GM19023 (cell line): ENCODE results near the gene ADTRP.
A peak's percentile ranks its signal among the peaks of the same experiment; 100 is the strongest.

Source experiments
- ATAC-seq: cut with Tn5 transposase; IDR thresholded peaks from one replicate; pipeline ENCODE4 v1.9.1; 2021; ENCODE audit warnings: mild to moderate bottlenecking, moderate library complexity; ENCODE audit not compliant: unreplicated experiment

ADTRP gene

GRCh38 chr6:11778648-11779328 lies at the start of gene ADTRP:
Gene ADTRP, minus strand, starts transcription at chr6:11778803. Its CDS starts 44 bp downstream, at chr6:11778759.
- ATAC-seq, result no peak

DNA sequence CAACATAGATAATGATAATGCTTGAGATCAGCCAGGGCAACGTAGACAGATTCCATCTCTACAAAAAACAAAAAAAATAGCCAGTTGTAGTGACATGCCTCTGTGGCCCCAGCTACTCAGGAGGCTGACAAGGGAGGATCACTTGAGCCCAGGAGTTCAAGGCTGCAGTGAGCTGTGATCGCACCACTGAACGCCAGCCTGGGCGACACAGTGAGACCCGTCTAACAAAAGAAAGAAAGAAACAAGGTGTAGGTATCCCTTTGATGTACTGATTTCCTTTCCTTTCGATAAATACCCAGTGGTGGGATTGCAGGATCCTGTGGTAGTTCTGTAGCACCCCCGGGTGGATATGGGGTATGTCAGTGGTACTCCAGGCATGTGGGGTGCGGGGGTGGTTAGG lies 48.2 kb upstream of the ADTRP start:
- ATAC-seq, result no peak

- peak; percentile 91 for ATAC-seq
Measured at GRCh38 chr6:11824986-11825385, 46.4 kb upstream of the ADTRP start.

- ATAC-seq, result no peak
Measured at GRCh38 chr6:11822346-11822745, 43.7 kb upstream of the ADTRP start.

DNA sequence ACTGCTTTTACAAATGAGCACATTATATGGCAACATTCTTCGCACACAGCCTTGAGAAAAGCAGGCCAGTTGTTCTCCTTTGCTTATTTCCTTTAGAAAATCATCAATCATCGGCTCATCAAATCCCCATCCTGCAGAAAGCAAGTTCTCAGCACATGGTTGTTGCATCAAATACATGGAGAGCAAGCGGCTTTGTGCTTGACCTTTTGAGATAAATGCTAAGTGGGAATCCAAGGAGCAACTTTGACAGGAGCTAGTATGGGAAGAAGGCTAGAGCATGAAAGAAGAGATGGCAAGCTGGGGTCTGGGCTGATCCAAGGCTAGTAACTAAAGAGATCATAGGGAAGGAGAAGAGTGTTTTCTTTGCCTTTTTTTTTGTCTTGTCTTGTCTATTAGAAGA lies 43.2 kb upstream of the ADTRP start:
- no peak for ATAC-seq

GRCh38 chr6:11820821-11821220 lies 42.2 kb upstream of the ADTRP start:
- no peak for ATAC-seq

DNA sequence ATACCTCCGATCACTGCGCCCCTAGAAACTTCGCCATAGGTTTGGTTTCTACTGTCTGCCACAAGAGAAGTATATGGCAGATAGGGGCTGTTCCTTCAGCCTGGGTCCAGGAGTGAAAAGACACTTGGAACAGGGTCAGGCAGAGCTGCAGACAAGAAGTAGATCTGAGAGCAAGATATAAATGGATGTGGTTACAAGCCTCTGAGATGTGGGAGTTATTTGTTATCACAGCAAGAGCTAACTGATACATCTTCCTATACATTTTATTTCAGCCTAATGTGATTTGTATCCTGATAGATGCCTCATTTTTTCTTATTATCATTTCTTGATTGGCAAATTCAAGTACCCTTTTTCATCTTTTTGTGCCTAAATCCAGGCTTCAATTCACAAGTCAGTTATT lies 40.9 kb upstream of the ADTRP start:
- no peak for ATAC-seq

DNA sequence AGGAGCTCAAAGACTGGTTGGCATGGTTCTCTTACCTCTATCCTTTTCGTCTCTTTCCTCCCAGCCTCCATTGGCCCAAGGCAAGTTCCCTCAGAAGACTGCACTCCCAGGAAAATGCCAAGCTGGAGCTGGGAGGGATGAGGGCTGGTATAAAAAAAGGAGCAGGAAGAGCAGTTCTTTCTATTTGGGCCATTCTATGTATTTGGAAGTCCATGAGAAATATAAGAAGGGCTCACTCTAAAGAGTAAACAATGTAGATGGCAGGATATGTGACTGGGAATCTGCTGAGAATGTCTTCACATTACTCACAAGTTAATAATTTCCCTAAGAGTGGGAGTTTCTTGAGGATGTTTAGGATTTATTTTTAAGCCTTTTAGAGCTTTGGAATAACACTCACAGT lies 36.6 kb upstream of the ADTRP start:
- ATAC-seq, result no peak

DNA sequence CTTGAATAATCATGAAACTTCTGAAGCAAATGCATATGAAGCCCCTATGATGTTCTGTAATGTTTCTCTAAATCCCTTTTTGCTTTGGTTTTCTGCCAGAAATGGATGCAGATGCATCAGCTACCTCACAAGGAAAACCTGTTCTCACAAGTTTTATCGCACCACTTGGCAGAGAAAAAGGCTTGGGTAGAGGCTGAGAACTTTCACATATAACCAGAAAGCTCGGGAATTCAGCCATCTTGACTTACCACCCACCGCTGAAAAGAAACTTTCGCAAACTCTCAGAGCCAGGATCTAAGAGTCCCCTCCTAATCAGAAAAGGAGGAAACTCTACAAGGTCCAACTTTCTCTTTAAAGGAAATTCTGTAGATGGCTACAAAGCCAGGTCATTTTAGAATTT lies 36.2 kb upstream of the ADTRP start:
- no peak for ATAC-seq

DNA sequence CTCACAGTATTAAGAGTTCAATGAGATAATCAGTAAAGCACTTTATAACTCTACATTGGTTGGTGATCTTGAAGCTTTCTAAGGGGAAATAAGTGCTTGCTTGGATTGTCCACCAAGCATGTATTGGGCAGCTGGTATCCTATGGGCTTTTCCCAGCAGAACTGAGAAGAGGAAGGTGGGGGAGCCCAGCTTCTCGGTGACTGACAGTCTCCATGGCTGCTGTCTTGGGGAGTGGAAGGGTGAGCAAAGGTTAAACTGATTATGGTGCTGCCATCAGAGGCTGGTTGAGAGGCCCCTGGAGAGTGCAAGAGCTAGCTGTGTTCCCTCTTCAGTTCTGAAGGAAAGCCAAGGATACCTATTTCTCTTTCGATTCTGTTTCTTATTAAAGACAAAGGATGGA lies 35.5 kb upstream of the ADTRP start:
- ATAC-seq, result no peak

GRCh38 chr6:11813606-11814005 lies 35.0 kb upstream of the ADTRP start:
- ATAC-seq, result no peak

DNA sequence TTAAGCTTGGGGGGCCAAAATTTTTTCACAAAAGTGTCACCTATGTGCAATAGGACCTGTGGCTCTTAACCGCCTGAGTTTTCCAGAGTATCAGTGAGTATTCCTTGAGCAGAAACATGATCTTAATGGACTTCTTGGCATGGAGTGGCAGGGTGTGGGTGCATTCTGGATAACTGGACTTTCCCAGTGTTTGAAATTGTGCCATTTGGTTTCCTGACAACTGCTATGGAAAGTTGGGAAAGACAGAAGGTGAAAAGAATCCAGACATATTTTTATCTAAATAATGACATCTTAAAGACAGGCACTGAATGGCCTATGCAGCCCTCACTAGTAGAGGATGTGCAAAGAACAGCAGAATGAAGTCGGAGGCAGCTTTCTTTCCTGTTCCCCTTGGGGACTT lies 34.3 kb upstream of the ADTRP start:
- no peak for ATAC-seq

- no peak for ATAC-seq
Measured at GRCh38 chr6:11812439-11812838, 33.8 kb upstream of the ADTRP start.

GRCh38 chr6:11811644-11812264 lies 33.2 kb upstream of the ADTRP start:
- no peak for ATAC-seq

DNA sequence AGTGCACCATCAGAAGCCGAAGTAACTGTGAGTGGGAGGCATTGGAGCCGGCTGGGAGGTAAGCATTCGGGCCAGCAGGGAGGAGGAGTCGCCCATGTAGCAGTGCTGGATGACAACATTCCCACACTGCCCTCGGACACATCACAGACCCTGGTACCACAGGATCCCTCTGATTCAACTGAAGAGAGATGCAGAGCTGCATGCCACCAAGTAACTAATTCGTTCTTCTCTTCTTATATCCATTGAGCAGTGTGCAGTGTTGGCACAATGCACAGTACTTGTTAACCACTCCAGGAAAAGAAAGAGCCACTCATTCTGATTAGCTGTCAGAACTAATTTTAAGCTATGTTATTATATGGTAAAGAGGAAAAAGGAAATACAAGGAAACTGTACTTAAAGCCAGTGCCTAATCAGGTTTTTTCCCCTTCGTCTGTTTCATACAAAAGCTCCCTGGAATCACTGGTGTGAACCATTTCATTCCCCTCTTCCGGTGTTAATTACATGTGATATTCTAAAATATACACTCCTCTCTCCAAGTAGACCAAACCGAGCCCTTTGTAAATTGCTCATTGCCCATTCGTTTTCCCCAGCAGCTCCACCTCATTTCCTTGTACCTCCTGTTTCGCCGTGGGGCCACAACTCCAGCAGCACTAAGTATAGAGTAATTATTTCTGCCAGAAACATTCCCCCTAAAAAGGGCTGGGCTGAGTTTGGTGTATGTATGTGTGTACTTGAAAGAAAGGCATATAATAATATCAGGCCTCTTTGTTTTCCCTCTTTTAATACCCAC lies 32.4 kb upstream of the ADTRP start:
- ATAC-seq, result no peak

DNA sequence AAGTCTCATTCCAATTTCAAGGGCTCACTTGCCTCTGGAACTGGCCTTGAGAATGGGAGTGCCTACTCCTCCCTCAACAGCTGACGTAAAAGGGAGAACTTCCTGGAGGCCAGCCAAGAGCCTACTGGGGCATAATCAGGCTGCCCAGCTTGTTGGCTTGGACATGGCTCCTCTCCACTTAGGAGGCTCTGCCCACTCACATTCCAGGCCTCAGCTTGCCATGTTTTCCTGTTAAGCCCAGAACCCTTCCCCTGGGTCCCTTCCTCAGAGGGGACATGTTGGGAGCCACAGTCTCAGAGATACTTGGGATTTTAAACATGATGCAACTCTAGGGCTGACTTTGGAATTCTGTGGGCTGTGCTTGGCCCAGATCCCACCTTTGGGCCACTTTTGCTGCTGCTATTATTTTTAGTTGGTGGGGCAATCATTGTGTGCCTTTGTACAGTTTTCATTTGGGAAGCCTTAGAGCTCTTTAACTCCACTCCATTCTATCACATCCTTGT lies 31.5 kb upstream of the ADTRP start:
- no peak for ATAC-seq

DNA sequence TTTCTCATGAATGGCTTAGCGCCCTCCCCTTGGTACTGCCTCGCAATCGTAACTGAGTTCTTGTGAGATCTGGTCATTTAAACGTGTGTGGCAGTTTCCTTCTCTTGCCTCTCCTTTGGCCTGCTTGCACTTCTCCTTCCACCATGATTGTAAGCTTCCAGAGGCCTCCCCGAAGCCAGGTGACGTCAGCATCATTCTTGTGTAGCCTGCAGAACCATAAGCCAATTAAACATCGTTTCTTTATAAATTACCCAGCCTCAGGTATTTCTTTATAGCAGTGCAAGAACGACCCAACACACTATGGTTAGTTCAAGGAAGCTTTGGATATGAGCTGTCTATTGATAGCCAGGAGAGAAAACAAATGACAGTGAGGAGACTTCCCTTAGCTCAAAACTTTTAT lies 29.5 kb upstream of the ADTRP start:
- no peak for ATAC-seq

GRCh38 chr6:11806561-11807317 lies 28.1 kb upstream of the ADTRP start:
- ATAC-seq, result no peak

- ATAC-seq, result no peak
Measured at GRCh38 chr6:11805259-11806053, 26.9 kb upstream of the ADTRP start.

DNA sequence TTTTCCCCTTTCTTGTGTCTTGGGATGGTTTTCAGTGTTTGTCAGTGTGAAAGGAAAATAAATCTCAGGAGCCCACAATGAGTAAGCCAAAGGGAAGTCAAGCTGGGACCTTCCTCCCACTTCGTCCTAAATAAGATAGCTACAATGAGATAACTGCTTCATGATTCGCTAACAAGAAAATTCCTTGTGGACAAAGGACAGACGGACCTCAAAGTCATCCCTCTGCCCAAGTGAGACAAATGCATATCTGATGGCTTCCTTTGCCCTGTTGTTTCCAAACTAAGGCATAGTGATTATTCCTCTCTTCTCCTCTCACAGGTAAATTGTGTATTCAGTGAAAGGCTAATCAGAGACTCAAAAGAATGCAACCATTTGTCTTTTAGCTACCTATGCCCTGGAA lies 26.1 kb upstream of the ADTRP start:
- ATAC-seq, result no peak
